ENCODE results near the gene GAPDH. TPM values are rescaled to one million over a fixed set of nuclear protein-coding genes. Genes with fewer than 3 reads are reported as not detected.

GAPDH gene
- polyA plus RNA-seq, 1 donor from 2014 or later, result 1,479 TPM

- Mint-ChIP-seq H3K9me3 (no peaks in the 10 kb centered on the region), H3K27ac (no peak overlapping the region), H3K4me3 (peak overlapping the region in 1 of 4 donors; percentile 17), H3K36me3 (peaks cover 4% of the 10 kb centered on the region), H3K4me1 (peaks cover 8 to 15% (median 11%) of the 10 kb centered on the region in 3 donors), H3K27me3 (peaks cover 1% of the 10 kb centered on the region)
Measured at GRCh38 chr12:6559500-6559899, 25.2 kb downstream of the GAPDH start.

- Mint-ChIP-seq H3K4me1 (peaks cover 4 to 11% (median 10%) of the 10 kb centered on the region in 3 donors), H3K27me3 (no peaks in the 10 kb centered on the region), H3K27ac (peak overlapping the region in 1 of 3 donors; percentile 78), H3K36me3 (peaks cover 4% of the 10 kb centered on the region), H3K4me3 (peak overlapping the region in 2 of 4 donors; percentile 17 to 67), H3K9me3 (no peaks in the 10 kb centered on the region)
Measured at GRCh38 chr12:6560501-6561205, 26.3 kb downstream of the GAPDH start.

- H3K36me3 Mint-ChIP-seq, result peaks cover 8% of the 10 kb centered on the region
- H3K4me1 Mint-ChIP-seq, result peaks cover 9 to 17% (median 16%) of the 10 kb centered on the region in 3 donors
- H3K27ac Mint-ChIP-seq, result peak overlapping the region in 2 of 3 donors; percentile 73 to 81
- H3K9me3 Mint-ChIP-seq, result no peaks in the 10 kb centered on the region
- no peaks in the 10 kb centered on the region for H3K27me3 Mint-ChIP-seq
- H3K4me3 Mint-ChIP-seq, result peak overlapping the region in 1 of 4 donors; percentile 35
Measured at GRCh38 chr12:6562881-6563280, 28.6 kb downstream of the GAPDH start.

GRCh38 chr12:6563448-6564050 is 29.2 kb downstream of the GAPDH start:
- H3K36me3 Mint-ChIP-seq, result peaks cover 8% of the 10 kb centered on the region
- peak overlapping the region in 1 of 3 donors; percentile 73 for H3K27ac Mint-ChIP-seq
- H3K4me1 Mint-ChIP-seq, result peaks cover 9 to 24% (median 16%) of the 10 kb centered on the region in 3 donors
- H3K27me3 Mint-ChIP-seq, result no peaks in the 10 kb centered on the region
- peak overlapping the region in 1 of 4 donors; percentile 63 for H3K4me3 Mint-ChIP-seq
- no peaks in the 10 kb centered on the region for H3K9me3 Mint-ChIP-seq

- Mint-ChIP-seq H3K36me3 (peaks cover 8% of the 10 kb centered on the region), H3K27me3 (no peaks in the 10 kb centered on the region), H3K9me3 (no peaks in the 10 kb centered on the region), H3K4me1 (peaks cover 12 to 30% (median 20%) of the 10 kb centered on the region in 3 donors), H3K4me3 (peak overlapping the region; percentile 94 to 100 (median 98)), H3K27ac (peak overlapping the region; percentile 79 to 96 (median 92))
Measured at GRCh38 chr12:6567112-6567670, 32.9 kb downstream of the GAPDH start.

GRCh38 chr12:6569312-6569711 is 35.0 kb downstream of the GAPDH start:
- peaks cover 6% of the 10 kb centered on the region for H3K36me3 Mint-ChIP-seq
- peak overlapping the region; percentile 71 to 92 (median 88) for H3K27ac Mint-ChIP-seq
- peak overlapping the region; percentile 58 to 100 (median 98) for H3K4me3 Mint-ChIP-seq
- no peaks in the 10 kb centered on the region for H3K9me3 Mint-ChIP-seq
- H3K4me1 Mint-ChIP-seq, result peaks cover 12 to 26% (median 15%) of the 10 kb centered on the region in 3 donors
- no peaks in the 10 kb centered on the region for H3K27me3 Mint-ChIP-seq

GRCh38 chr12:6569786-6570185 is 35.5 kb downstream of the GAPDH start:
- Mint-ChIP-seq H3K9me3 (no peaks in the 10 kb centered on the region), H3K27ac (peak overlapping the region; percentile 63 to 92 (median 88)), H3K4me1 (peaks cover 12 to 26% (median 13%) of the 10 kb centered on the region in 3 donors), H3K27me3 (no peaks in the 10 kb centered on the region), H3K4me3 (peak overlapping the region; percentile 34 to 100 (median 78)), H3K36me3 (peaks cover 6% of the 10 kb centered on the region)

- H3K4me1 Mint-ChIP-seq, result peaks cover 11 to 26% (median 12%) of the 10 kb centered on the region in 3 donors
- peak overlapping the region; percentile 63 to 92 (median 88) for H3K27ac Mint-ChIP-seq
- H3K36me3 Mint-ChIP-seq, result peaks cover 6% of the 10 kb centered on the region
- H3K9me3 Mint-ChIP-seq, result no peaks in the 10 kb centered on the region
- no peaks in the 10 kb centered on the region for H3K27me3 Mint-ChIP-seq
- peak overlapping the region in 3 of 4 donors; percentile 34 to 97 (median 65) for H3K4me3 Mint-ChIP-seq
Measured at GRCh38 chr12:6570264-6570887, 36.1 kb downstream of the GAPDH start.

GRCh38 chr12:6573001-6573400 is 38.7 kb downstream of the GAPDH start:
- peaks cover 3 to 11% (median 4%) of the 10 kb centered on the region in 3 donors for H3K4me1 Mint-ChIP-seq
- peak overlapping the region in 1 of 4 donors; percentile 74 for H3K4me3 Mint-ChIP-seq
- H3K36me3 Mint-ChIP-seq, result peaks cover 11% of the 10 kb centered on the region
- no peaks in the 10 kb centered on the region for H3K27me3 Mint-ChIP-seq
- H3K27ac Mint-ChIP-seq, result peak overlapping the region in 1 of 3 donors; percentile 12
- H3K9me3 Mint-ChIP-seq, result no peaks in the 10 kb centered on the region

GRCh38 chr12:6574576-6575295 is 40.4 kb downstream of the GAPDH start:
- Mint-ChIP-seq H3K4me1 (peaks cover 3 to 6% (median 4%) of the 10 kb centered on the region in 3 donors), H3K36me3 (peaks cover 11% of the 10 kb centered on the region), H3K9me3 (no peaks in the 10 kb centered on the region), H3K27ac (no peak overlapping the region), H3K4me3 (no peak overlapping the region), H3K27me3 (no peaks in the 10 kb centered on the region)

GRCh38 chr12:6575648-6576047 is 41.3 kb downstream of the GAPDH start:
- no peaks in the 10 kb centered on the region for H3K27me3 Mint-ChIP-seq
- H3K9me3 Mint-ChIP-seq, result no peaks in the 10 kb centered on the region
- H3K4me3 Mint-ChIP-seq, result no peak overlapping the region
- peaks cover 9% of the 10 kb centered on the region for H3K36me3 Mint-ChIP-seq
- H3K27ac Mint-ChIP-seq, result peak overlapping the region in 1 of 3 donors; percentile 3
- H3K4me1 Mint-ChIP-seq, result peaks cover 0 to 6% (median 0%) of the 10 kb centered on the region in 3 donors

GRCh38 chr12:6582196-6582595 is 47.9 kb downstream of the GAPDH start:
- Mint-ChIP-seq H3K4me3 (peak overlapping the region in 1 of 4 donors; percentile 51), H3K9me3 (no peaks in the 10 kb centered on the region), H3K27me3 (no peaks in the 10 kb centered on the region), H3K27ac (no peak overlapping the region), H3K4me1 (peaks cover 0 to 2% (median 0%) of the 10 kb centered on the region in 3 donors), H3K36me3 (peaks cover 9% of the 10 kb centered on the region)

GRCh38 chr12:6582959-6583358 is 48.6 kb downstream of the GAPDH start:
- H3K27me3 Mint-ChIP-seq, result no peaks in the 10 kb centered on the region
- H3K4me1 Mint-ChIP-seq, result peaks cover 0 to 2% (median 0%) of the 10 kb centered on the region in 3 donors
- no peak overlapping the region for H3K27ac Mint-ChIP-seq
- no peaks in the 10 kb centered on the region for H3K9me3 Mint-ChIP-seq
- peaks cover 4% of the 10 kb centered on the region for H3K36me3 Mint-ChIP-seq
- H3K4me3 Mint-ChIP-seq, result no peak overlapping the region

GRCh38 chr12:6584293-6584692 is 50.0 kb downstream of the GAPDH start:
- Mint-ChIP-seq H3K27ac (no peak overlapping the region), H3K4me1 (peaks cover 0 to 2% (median 0%) of the 10 kb centered on the region in 3 donors), H3K27me3 (no peaks in the 10 kb centered on the region), H3K9me3 (no peaks in the 10 kb centered on the region), H3K36me3 (peaks cover 4% of the 10 kb centered on the region), H3K4me3 (no peak overlapping the region)

All from IgD-negative memory B cell (primary cell).